Uterus (tissue), 4 donors: ENCODE results near the gene TPM4. TPM values are rescaled to one million over a fixed set of nuclear protein-coding genes. Genes with fewer than 3 reads are reported as not detected.
A peak's percentile ranks its signal among the peaks of the same experiment; 100 is the strongest.

Experiments
- DNase-seq, 2 donors: peaks; one replicate each; pipeline ENCODE4 v3.0.0-alpha.2; 2019 to 2020
- H3K27ac ChIP-seq, 2 donors: fragments of 200-600 bp; sonication (generic); 1 replicate in 1 of 2; 2 replicates in 1 of 2; pipeline ENCODE4 v1.5.1; 2016 to 2018
- H3K27me3 ChIP-seq, 2 donors: fragments of 200-600 bp; sonication (generic); one replicate each; pipeline ENCODE4 v1.5.1; 2018 to 2019; ENCODE audit warnings: control low read depth in 1 of 2
- H3K36me3 ChIP-seq, 2 donors: fragments of 200-600 bp; sonication (generic); one replicate each; pipeline ENCODE4 v1.5.1; 2019; ENCODE audit warnings: control low read depth in 1 of 2
- H3K4me1 ChIP-seq, 2 donors: fragments of 200-600 bp; sonication (generic); one replicate each; pipeline ENCODE4 v1.5.1; 2018 to 2019; ENCODE audit warnings: control low read depth in 1 of 2
- H3K4me3 ChIP-seq, 2 donors: fragments of 200-600 bp; sonication (generic); 1 replicate in 1 of 2; 2 replicates in 1 of 2; pipeline ENCODE4 v1.5.1; 2018 to 2019; ENCODE audit warnings: mild to moderate bottlenecking in 1 of 2
- H3K9me3 ChIP-seq, 2 donors: fragments of 200-600 bp; sonication (generic); one replicate each; pipeline ENCODE4 v1.5.1; 2019; ENCODE audit warnings: control low read depth in 1 of 2
- POLR2A ChIP-seq, 2 donors: fragments of 450-650 bp; IDR thresholded peaks; one replicate each; pipeline ENCODE4 v1.6.1; 2016; ENCODE audit warnings: antibody characterized with exemption in 2 of 2, mild to moderate bottlenecking in 1 of 2, moderate library complexity in 1 of 2
- intact Hi-C: fragments of 100-400 bp; cut with DNase I; formaldehyde crosslinking; loops from one replicate; pipeline ENCODE4 v1.15.1; 2023; ENCODE audit warnings: low total_unique reads
- total RNA-seq, 4 donors: library from RNA; depleted of rRNA in 3 of 4; stranded (reverse); fragments of >200 nt in 3 of 4; gene quantifications; one replicate each; pipeline versions ENCODE4 v1.1.0 to v1.2.4, GENCODE V29; 2014 to 2023
- TF ChIP-seq, protein P1 (sequence below), 4 experiments: fragments of 200-600 bp in 2 of 4; fragments of 450-650 bp in 2 of 4; sonication (generic) in 2 of 4; IDR thresholded peaks; one replicate each; pipeline ENCODE4 v1.5.1; 2016 to 2019; ENCODE audit warnings: antibody characterized with exemption in 4 of 4, mild to moderate bottlenecking in 2 of 4, moderate library complexity in 1 of 4
- donor health status: DM: yes; HTN: yes; CAD: no.

Gene TPM4
- total RNA-seq, 4 donors from 2014 or later, result 423 to 862 (median 517) TPM

- TF ChIP-seq, protein P1, sequence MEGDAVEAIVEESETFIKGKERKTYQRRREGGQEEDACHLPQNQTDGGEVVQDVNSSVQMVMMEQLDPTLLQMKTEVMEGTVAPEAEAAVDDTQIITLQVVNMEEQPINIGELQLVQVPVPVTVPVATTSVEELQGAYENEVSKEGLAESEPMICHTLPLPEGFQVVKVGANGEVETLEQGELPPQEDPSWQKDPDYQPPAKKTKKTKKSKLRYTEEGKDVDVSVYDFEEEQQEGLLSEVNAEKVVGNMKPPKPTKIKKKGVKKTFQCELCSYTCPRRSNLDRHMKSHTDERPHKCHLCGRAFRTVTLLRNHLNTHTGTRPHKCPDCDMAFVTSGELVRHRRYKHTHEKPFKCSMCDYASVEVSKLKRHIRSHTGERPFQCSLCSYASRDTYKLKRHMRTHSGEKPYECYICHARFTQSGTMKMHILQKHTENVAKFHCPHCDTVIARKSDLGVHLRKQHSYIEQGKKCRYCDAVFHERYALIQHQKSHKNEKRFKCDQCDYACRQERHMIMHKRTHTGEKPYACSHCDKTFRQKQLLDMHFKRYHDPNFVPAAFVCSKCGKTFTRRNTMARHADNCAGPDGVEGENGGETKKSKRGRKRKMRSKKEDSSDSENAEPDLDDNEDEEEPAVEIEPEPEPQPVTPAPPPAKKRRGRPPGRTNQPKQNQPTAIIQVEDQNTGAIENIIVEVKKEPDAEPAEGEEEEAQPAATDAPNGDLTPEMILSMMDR (IDR thresholded peaks at IDR 0.05), result no peak
- TF ChIP-seq POLR2A (IDR thresholded peaks at IDR 0.05), result peak in 1 of 2 donors; percentile 41
- no peak for DNase-seq
- peak overlapping the region; percentile 91 to 93 for H3K27ac ChIP-seq
- no peaks in the 10 kb centered on the region for H3K27me3 ChIP-seq
- H3K36me3 ChIP-seq, result no peaks in the 10 kb centered on the region
- peak overlapping the region; percentile 76 to 97 for H3K4me3 ChIP-seq
- no peaks in the 10 kb centered on the region for H3K9me3 ChIP-seq
- peaks cover 7 to 19% of the 10 kb centered on the region in 2 donors for H3K4me1 ChIP-seq
- intact Hi-C loops, result loop anchor here (5.0 kb wide), 1 partner anchor 70 kb away; no protein-coding TSS in a partner anchor
Measured at GRCh38 chr19:16111909-16112752, 35.8 kb downstream of the TPM4 start.

- Histone ChIP-seq H3K9me3 (no peaks in the 10 kb centered on the region), H3K27ac (peak overlapping the region in 1 of 2 donors; percentile 91), H3K27me3 (no peaks in the 10 kb centered on the region), H3K4me1 (peaks cover 7 to 19% of the 10 kb centered on the region in 2 donors), H3K36me3 (no peaks in the 10 kb centered on the region), H3K4me3 (peak overlapping the region in 1 of 2 donors; percentile 76)
- intact Hi-C loops, result loop anchor here (5.0 kb wide), 1 partner anchor 70 kb away; no protein-coding TSS in a partner anchor
- no peak for DNase-seq
- TF ChIP-seq POLR2A (IDR thresholded peaks at IDR 0.05), result no peak
- TF ChIP-seq, protein P1 (IDR thresholded peaks at IDR 0.05), result no peak
Measured at GRCh38 chr19:16112778-16113177, 36.5 kb downstream of the TPM4 start.

- no peak for DNase-seq
- Histone ChIP-seq H3K4me3 (no peak overlapping the region), H3K4me1 (peaks cover 7 to 19% of the 10 kb centered on the region in 2 donors), H3K27me3 (no peaks in the 10 kb centered on the region), H3K9me3 (no peaks in the 10 kb centered on the region), H3K27ac (no peak overlapping the region), H3K36me3 (no peaks in the 10 kb centered on the region)
- TF ChIP-seq, protein P1 (IDR thresholded peaks at IDR 0.05), result no peak
- TF ChIP-seq POLR2A (IDR thresholded peaks at IDR 0.05), result no peak
- intact Hi-C loops, result loop anchor here (5.0 kb wide), 1 partner anchor 71 kb away; no protein-coding TSS in a partner anchor
Measured at GRCh38 chr19:16113727-16114126, 37.4 kb downstream of the TPM4 start.

DNA sequence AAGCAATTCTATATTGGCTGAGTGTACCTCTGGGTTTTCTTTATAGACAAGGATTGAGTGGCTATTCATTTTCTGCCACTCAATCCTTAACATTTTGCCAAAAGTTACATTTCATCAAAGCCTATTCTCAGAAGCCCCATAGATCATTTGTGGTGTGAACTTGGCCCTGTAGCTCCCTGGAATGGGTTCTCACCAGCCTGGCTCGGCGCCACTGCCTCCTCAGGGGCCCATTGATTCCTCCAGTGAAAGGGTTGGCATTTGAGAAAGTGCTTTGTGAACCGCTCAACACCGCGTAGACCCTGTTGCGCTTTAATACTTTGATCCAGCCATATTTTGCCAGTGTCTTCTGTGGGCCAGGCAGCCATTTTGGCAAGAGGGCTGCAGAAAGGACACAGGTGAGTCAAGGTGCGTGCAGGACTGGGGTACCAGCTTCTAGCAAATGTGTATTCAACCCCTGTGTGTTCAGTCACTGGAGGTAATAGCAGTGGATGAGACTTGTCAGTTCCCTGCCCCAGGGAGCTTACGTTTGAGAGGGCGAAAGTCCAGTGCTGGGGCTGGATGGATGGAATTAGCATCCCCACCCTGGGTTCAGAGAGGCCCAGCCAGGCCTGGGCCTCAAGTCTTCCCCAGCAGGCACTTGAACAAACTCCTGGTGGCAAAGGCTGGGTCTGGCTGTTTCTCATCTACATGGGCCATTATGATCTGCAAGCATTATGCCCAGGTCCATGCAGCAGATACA lies 39.2 kb downstream of the TPM4 start:
- H3K4me1 ChIP-seq, result peaks cover 7 to 19% of the 10 kb centered on the region in 2 donors
- intact Hi-C loops, result no loop called here

More for the DNA sequence above, 39.2 kb downstream of the TPM4 start:
- no peaks in the 10 kb centered on the region for H3K36me3 ChIP-seq
- H3K9me3 ChIP-seq, result no peaks in the 10 kb centered on the region
- DNase-seq, result no peak
- H3K27me3 ChIP-seq, result no peaks in the 10 kb centered on the region
- no peak overlapping the region for H3K4me3 ChIP-seq
- H3K27ac ChIP-seq, result no peak overlapping the region
- TF ChIP-seq, protein P1 (IDR thresholded peaks at IDR 0.05), result no peak
- TF ChIP-seq POLR2A (IDR thresholded peaks at IDR 0.05), result no peak
